GM12878 (cell line): ENCODE results near the gene REXO1. TPM values are rescaled to one million over a fixed set of nuclear protein-coding genes. Genes with fewer than 3 reads are reported as not detected.

Experiments used
- ATAC-seq: fragments of 200-7000 bp; cut with Tn5 transposase; 3 replicates; pipeline ENCODE4 v1.9.1; 2020; ENCODE audit warnings: mild to moderate bottlenecking, moderate library complexity
- BruUV-seq: library from RNA; stranded (reverse); fragments of 400-500 nt; replicated peaks from 2 replicates; lab custom pipeline; 2021; lab: Mats Ljungman, UMichigan
- CTCF ChIA-PET: fragments of 300-600 bp; sonication (Branson Sonifier 250); formaldehyde crosslinking; extraction: SDS; loops from one replicate; lab custom pipeline; 2021; ENCODE audit warnings: inconsistent platforms; lab: Yijun Ruan, JAX
- POLR2A ChIA-PET: fragments of 350-600 bp; formaldehyde crosslinking; extraction: SDS; loops from one replicate; lab custom pipeline; 2021; ENCODE audit warnings: inconsistent platforms; lab: Charles Lee
- RAD21 ChIA-PET: fragments of 300-600 bp; sonication (Branson Sonifier 250); formaldehyde crosslinking; loops from one replicate; lab custom pipeline; 2023; ENCODE audit warnings: antibody characterized with exemption; ENCODE audit not compliant: unreplicated experiment; lab: Charles Lee
- SMC1A ChIA-PET: fragments of 300-600 bp; sonication (Branson Sonifier 250); formaldehyde crosslinking; loops from one replicate; lab custom pipeline; 2023; ENCODE audit not compliant: unreplicated experiment, uncharacterized antibody; lab: Charles Lee
- DNase-seq: peaks from one replicate; pipeline ENCODE4 v3.0.0-alpha.2; 2011; ENCODE audit warnings: low read depth, low spot score
- FAIRE-seq: peaks from 3 replicates; lab custom pipeline; 2011; peaks lifted over from hg19 to GRCh38; lab: Jason Lieb, UNC
- H2AFZ ChIP-seq: 2 replicates; pipeline ENCODE4 v1.6.0; 2011; ENCODE audit warnings: low read depth, low read length, control low read depth; ENCODE audit not compliant: control insufficient read depth
- H3K27ac ChIP-seq: 2 replicates; pipeline ENCODE4 v1.5.1; 2011; ENCODE audit warnings: control low read depth; ENCODE audit not compliant: control insufficient read depth, insufficient read depth
- H3K27me3 ChIP-seq, 2 experiments: replicated peaks in 1 of 2; 2 replicates each; pipeline versions ENCODE4 v1.6.0 to v1.6.1; 2011; ENCODE audit warnings: low read length in 1 of 2; ENCODE audit not compliant: control insufficient read depth in 2 of 2, insufficient read depth in 2 of 2
- H3K36me3 ChIP-seq, 2 experiments: 2 replicates each; pipeline ENCODE4 v1.5.1; 2011; ENCODE audit warnings: low read length in 1 of 2; ENCODE audit not compliant: control insufficient read depth in 2 of 2, insufficient read depth in 2 of 2
- H3K4me1 ChIP-seq: 2 replicates; pipeline ENCODE4 v1.6.1; 2011; ENCODE audit warnings: mild to moderate bottlenecking, low read length, moderate library complexity, mixed read lengths; ENCODE audit not compliant: control insufficient read depth, insufficient read depth
- H3K4me2 ChIP-seq: 2 replicates; pipeline ENCODE4 v1.6.0; 2011; ENCODE audit warnings: control low read depth; ENCODE audit not compliant: control insufficient read depth, insufficient read depth
- H3K4me3 ChIP-seq: fragments of 200-600 bp; sonication (generic); 2 replicates; pipeline ENCODE4 v1.5.1; 2016
- H3K79me2 ChIP-seq: 2 replicates; pipeline ENCODE4 v1.6.0; 2011; ENCODE audit warnings: low read length; ENCODE audit not compliant: control insufficient read depth, insufficient read depth
- H3K9ac ChIP-seq: 2 replicates; pipeline ENCODE4 v1.8.0; 2011; ENCODE audit warnings: low read length, control low read depth, mixed read lengths; ENCODE audit not compliant: control insufficient read depth, insufficient read depth
- H3K9me3 ChIP-seq: replicated peaks from 3 replicates; pipeline ENCODE4 v1.5.1; 2011; ENCODE audit warnings: mild to moderate bottlenecking, low read length; ENCODE audit not compliant: control insufficient read depth, insufficient read depth
- H4K20me1 ChIP-seq: 2 replicates; pipeline ENCODE4 v1.6.0; 2011; ENCODE audit not compliant: control insufficient read depth, insufficient read depth
- BCL11A ChIP-seq: IDR thresholded peaks from 2 replicates; pipeline ENCODE4 v1.6.1; 2011; ENCODE audit warnings: low read depth, low read length
- CEBPB ChIP-seq, 2 experiments: fragments of 150-350 bp in 1 of 2; IDR thresholded peaks; 2 replicates each; pipeline ENCODE4 v1.6.1; 2012 to 2014; ENCODE audit warnings: low read depth in 2 of 2, low read length in 2 of 2, borderline replicate concordance in 1 of 2, inconsistent platforms in 1 of 2
- FOXM1 ChIP-seq: IDR thresholded peaks from 2 replicates; pipeline ENCODE4 v1.6.1; 2012; ENCODE audit warnings: low read depth, mild to moderate bottlenecking, inconsistent platforms, low read length, moderate library complexity
- NFYB ChIP-seq: IDR thresholded peaks from 2 replicates; pipeline ENCODE4 v1.6.1; 2011; ENCODE audit warnings: low read depth, mild to moderate bottlenecking, low read length, improper control_type of control experiment, moderate library complexity; ENCODE audit not compliant: insufficient read depth
- NRF1 ChIP-seq: conservative IDR thresholded peaks from 2 replicates; pipeline ENCODE4 v1.6.1; 2011; ENCODE audit warnings: mild to moderate bottlenecking, low read depth, low read length, improper control_type of control experiment
- SIX5 ChIP-seq: IDR thresholded peaks from 2 replicates; pipeline ENCODE4 v1.6.1; 2011; ENCODE audit warnings: mild to moderate bottlenecking, low read depth, low read length, moderate library complexity; ENCODE audit not compliant: severe bottlenecking
- SMARCA5 ChIP-seq: fragments of 450-650 bp; IDR thresholded peaks from 2 replicates; pipeline ENCODE4 v1.6.1; 2017; ENCODE audit warnings: mild to moderate bottlenecking
- WGBS: methylation state at CpG from one replicate; pipeline ENCODE4 v1.1.6; 2016; ENCODE audit warnings: low lambda C conversion rate; ENCODE audit not compliant: insufficient replicate concordance, insufficient coverage; ENCODE audit errors: missing lambda C conversion rate; 5-methylcytosine and 5-hydroxymethylcytosine counted together
- in situ Hi-C: fragments of 300-500 bp; cut with MboI; formaldehyde crosslinking; loops from 9 replicates; pipeline ENCODE4 v1.14.3; 2018; ENCODE audit warnings: mixed read lengths
- intact Hi-C: fragments of 100-400 bp; cut with micrococcal nuclease; formaldehyde crosslinking; loops from one replicate; pipeline ENCODE4 v1.14.2; 2022; ENCODE audit not compliant: unreplicated experiment
- polyA plus RNA-seq, 11 experiments: library from polyadenylated mRNA; depleted of rRNA in 4 of 11; unstranded in 6 of 11; stranded (reverse) in 5 of 11; fragments of >200 nt; fragmentation: Nextera tagmentation in 4 of 11; fragmentation: Illumina TruSeq in 1 of 11; extraction: Ambion mirVana in 4 of 11; extraction: Trizol in 1 of 11; gene quantifications; 1 replicate in 1 of 11; 2 replicates in 10 of 11; pipeline versions ENCODE4 v1.2.1 to v1.2.3, GENCODE V29; 2011 to 2016; ENCODE audit warnings: inconsistent platforms in 2 of 11, missing spikeins in 2 of 11, low read depth in 1 of 11
- total RNA-seq, 4 experiments: library from RNA; depleted of rRNA in 3 of 4; stranded (reverse); fragments of >200 nt in 3 of 4; fragmentation: Illumina TruSeq in 1 of 4; extraction: Trizol in 1 of 4; gene quantifications; 2 replicates each; pipeline versions ENCODE4 v1.2.1 to v1.2.3, GENCODE V29; 2013 to 2021
- TF ChIP-seq, protein P1 (sequence below): fragments of 450-650 bp; IDR thresholded peaks from 2 replicates; pipeline ENCODE4 v1.6.1; 2017; ENCODE audit warnings: mild to moderate bottlenecking, moderate library complexity
- TF ChIP-seq, protein P2 (sequence below): fragments of 450-650 bp; IDR thresholded peaks from 2 replicates; pipeline ENCODE4 v1.6.1; 2017; ENCODE audit warnings: low read depth, mild to moderate bottlenecking, moderate library complexity
- TF ChIP-seq, protein P3 (sequence below): IDR thresholded peaks from 2 replicates; pipeline ENCODE4 v1.6.1; 2012; ENCODE audit warnings: improper control_type of control experiment, low read depth, low read length; ENCODE audit not compliant: insufficient replicate concordance

REXO1 gene
- total and polyA plus RNA-seq, 10 of the 15 experiments (the other 5 are each of a cell fraction or from before 2014, with no cell fraction given), result 0.03 to 45.2 (median 8.4) TPM

DNA sequence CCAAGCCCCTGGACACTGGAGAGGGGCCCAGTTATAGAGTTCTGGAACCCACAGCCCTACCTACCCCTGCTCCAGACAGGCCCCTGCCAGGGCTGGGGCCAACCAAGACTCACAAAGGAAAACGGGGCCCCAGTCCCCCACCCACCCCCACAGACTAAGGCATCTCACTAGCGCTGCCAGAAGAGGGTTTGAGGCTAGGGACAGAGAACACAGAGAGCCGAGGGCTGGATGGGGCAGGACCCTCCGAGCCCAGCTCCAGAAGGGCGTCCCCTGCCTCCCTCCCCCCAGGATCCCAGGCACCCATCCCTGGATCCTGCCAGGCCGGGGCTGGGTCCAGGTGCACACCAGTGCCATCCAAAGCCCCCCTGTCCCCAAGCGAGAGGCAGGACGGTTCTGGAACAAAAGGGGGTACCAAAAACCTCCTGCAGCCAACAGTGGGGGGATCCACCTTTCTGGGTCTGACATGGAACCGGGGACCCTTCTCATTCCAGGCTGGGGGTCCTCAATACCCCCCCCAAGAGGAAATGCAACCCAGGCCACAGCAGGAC is 4.4 kb upstream of the REXO1 start:
- intact Hi-C loops, result no loop called here
- 59% methylated on average over 9 of the region's 9 CpGs for WGBS
- no peak overlapping the region for H3K4me3 ChIP-seq
- peaks cover 0 to 3% of the 10 kb centered on the region in 2 experiments; a peak in 2 of 4 replicates for H3K36me3 ChIP-seq
- DNase-seq (no peak), FAIRE-seq (no peak), ATAC-seq (no peak)
- H3K9ac ChIP-seq, result no peak overlapping the region
- peaks cover 27% of the 10 kb centered on the region for H3K4me1 ChIP-seq
- H3K4me2 ChIP-seq, result 0 out of 2 replicates have a peak overlapping the region, but pooled peaks have one; percentile 17
- BruUV-seq, result no TSS peak
- H3K9me3 ChIP-seq, result no peaks in the 10 kb centered on the region
- H3K27me3 ChIP-seq, result no peaks in the 10 kb centered on the region
- ChIA-PET SMC1A (interaction anchor here (1.1 kb wide), 1 partner anchor 15 kb away, joined by 3 read pairs; no protein-coding TSS in a partner anchor), POLR2A (no interaction called here), CTCF (interaction anchor here (0.6 to 1.4 kb wide), 4 partner anchors 9 to 90 kb away, joined by 3 to 4 read pairs (median 4); no protein-coding TSS in a partner anchor), RAD21 (no interaction called here)
- H3K79me2 ChIP-seq, result peaks cover 53% of the 10 kb centered on the region
- H2AFZ ChIP-seq, result no peak overlapping the region
- no peak overlapping the region for H3K27ac ChIP-seq
- in situ Hi-C loops, result loop anchor here (25.0 kb wide), 1 partner anchor 1510 kb away; the partner anchor contains the start of gene NFIC
- H4K20me1 ChIP-seq, result peaks cover 2% of the 10 kb centered on the region; the same call in 1 of the 2 replicates
- TF ChIP-seq FOXM1 (no peak), CEBPB (IDR thresholded peaks at IDR 0.05; ENCODE audit: borderline replicate concordance in 1 of 2, low read depth in 2 of 2, low read length in 2 of 2) (no peak), NFYB (no peak), NRF1 (no peak), SIX5 (no peak), BCL11A (no peak), SMARCA5 (no peak)
- TF ChIP-seq, protein P1, sequence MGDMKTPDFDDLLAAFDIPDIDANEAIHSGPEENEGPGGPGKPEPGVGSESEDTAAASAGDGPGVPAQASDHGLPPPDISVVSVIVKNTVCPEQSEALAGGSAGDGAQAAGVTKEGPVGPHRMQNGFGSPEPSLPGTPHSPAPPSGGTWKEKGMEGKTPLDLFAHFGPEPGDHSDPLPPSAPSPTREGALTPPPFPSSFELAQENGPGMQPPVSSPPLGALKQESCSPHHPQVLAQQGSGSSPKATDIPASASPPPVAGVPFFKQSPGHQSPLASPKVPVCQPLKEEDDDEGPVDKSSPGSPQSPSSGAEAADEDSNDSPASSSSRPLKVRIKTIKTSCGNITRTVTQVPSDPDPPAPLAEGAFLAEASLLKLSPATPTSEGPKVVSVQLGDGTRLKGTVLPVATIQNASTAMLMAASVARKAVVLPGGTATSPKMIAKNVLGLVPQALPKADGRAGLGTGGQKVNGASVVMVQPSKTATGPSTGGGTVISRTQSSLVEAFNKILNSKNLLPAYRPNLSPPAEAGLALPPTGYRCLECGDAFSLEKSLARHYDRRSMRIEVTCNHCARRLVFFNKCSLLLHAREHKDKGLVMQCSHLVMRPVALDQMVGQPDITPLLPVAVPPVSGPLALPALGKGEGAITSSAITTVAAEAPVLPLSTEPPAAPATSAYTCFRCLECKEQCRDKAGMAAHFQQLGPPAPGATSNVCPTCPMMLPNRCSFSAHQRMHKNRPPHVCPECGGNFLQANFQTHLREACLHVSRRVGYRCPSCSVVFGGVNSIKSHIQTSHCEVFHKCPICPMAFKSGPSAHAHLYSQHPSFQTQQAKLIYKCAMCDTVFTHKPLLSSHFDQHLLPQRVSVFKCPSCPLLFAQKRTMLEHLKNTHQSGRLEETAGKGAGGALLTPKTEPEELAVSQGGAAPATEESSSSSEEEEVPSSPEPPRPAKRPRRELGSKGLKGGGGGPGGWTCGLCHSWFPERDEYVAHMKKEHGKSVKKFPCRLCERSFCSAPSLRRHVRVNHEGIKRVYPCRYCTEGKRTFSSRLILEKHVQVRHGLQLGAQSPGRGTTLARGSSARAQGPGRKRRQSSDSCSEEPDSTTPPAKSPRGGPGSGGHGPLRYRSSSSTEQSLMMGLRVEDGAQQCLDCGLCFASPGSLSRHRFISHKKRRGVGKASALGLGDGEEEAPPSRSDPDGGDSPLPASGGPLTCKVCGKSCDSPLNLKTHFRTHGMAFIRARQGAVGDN, result no peak
- TF ChIP-seq, protein P2, sequence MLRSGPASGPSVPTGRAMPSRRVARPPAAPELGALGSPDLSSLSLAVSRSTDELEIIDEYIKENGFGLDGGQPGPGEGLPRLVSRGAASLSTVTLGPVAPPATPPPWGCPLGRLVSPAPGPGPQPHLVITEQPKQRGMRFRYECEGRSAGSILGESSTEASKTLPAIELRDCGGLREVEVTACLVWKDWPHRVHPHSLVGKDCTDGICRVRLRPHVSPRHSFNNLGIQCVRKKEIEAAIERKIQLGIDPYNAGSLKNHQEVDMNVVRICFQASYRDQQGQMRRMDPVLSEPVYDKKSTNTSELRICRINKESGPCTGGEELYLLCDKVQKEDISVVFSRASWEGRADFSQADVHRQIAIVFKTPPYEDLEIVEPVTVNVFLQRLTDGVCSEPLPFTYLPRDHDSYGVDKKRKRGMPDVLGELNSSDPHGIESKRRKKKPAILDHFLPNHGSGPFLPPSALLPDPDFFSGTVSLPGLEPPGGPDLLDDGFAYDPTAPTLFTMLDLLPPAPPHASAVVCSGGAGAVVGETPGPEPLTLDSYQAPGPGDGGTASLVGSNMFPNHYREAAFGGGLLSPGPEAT, result no peak
- TF ChIP-seq, protein P3, sequence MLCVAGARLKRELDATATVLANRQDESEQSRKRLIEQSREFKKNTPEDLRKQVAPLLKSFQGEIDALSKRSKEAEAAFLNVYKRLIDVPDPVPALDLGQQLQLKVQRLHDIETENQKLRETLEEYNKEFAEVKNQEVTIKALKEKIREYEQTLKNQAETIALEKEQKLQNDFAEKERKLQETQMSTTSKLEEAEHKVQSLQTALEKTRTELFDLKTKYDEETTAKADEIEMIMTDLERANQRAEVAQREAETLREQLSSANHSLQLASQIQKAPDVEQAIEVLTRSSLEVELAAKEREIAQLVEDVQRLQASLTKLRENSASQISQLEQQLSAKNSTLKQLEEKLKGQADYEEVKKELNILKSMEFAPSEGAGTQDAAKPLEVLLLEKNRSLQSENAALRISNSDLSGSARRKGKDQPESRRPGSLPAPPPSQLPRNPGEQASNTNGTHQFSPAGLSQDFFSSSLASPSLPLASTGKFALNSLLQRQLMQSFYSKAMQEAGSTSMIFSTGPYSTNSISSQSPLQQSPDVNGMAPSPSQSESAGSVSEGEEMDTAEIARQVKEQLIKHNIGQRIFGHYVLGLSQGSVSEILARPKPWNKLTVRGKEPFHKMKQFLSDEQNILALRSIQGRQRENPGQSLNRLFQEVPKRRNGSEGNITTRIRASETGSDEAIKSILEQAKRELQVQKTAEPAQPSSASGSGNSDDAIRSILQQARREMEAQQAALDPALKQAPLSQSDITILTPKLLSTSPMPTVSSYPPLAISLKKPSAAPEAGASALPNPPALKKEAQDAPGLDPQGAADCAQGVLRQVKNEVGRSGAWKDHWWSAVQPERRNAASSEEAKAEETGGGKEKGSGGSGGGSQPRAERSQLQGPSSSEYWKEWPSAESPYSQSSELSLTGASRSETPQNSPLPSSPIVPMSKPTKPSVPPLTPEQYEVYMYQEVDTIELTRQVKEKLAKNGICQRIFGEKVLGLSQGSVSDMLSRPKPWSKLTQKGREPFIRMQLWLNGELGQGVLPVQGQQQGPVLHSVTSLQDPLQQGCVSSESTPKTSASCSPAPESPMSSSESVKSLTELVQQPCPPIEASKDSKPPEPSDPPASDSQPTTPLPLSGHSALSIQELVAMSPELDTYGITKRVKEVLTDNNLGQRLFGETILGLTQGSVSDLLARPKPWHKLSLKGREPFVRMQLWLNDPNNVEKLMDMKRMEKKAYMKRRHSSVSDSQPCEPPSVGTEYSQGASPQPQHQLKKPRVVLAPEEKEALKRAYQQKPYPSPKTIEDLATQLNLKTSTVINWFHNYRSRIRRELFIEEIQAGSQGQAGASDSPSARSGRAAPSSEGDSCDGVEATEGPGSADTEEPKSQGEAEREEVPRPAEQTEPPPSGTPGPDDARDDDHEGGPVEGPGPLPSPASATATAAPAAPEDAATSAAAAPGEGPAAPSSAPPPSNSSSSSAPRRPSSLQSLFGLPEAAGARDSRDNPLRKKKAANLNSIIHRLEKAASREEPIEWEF, result no peak
